OCI-LY1 (cell line): ENCODE measurements around the gene ADK.

ENCODE experiments used
- H2AFZ ChIP-seq: fragments of 200-600 bp; sonication (generic), shearing (Covaris generic); 2 replicates; pipeline ENCODE4 v1.6.0; 2014; ENCODE audit warnings: antibody characterized with exemption, mild to moderate bottlenecking, low read length
- H3F3A ChIP-seq: fragments of 200-600 bp; sonication (generic), shearing (Covaris generic); 2 replicates; pipeline ENCODE4 v1.6.0; 2014; ENCODE audit warnings: mild to moderate bottlenecking, antibody characterized with exemption, low read length, moderate library complexity; ENCODE audit not compliant: insufficient read depth
- H3K27ac ChIP-seq: fragments of 200-600 bp; sonication (generic); 2 replicates; pipeline ENCODE4 v1.5.1; 2014; ENCODE audit warnings: low read length, mixed run types, mild to moderate bottlenecking, low read depth; ENCODE audit not compliant: poor library complexity, severe bottlenecking
- H3K27me3 ChIP-seq: fragments of 200-600 bp; sonication (generic); 2 replicates; pipeline ENCODE4 v1.6.0; 2014; ENCODE audit warnings: antibody characterized with exemption, mild to moderate bottlenecking, low read length, moderate library complexity; ENCODE audit not compliant: insufficient read depth
- H3K36me3 ChIP-seq: fragments of 200-600 bp; sonication (generic); 2 replicates; pipeline ENCODE4 v1.6.1; 2014; ENCODE audit warnings: mild to moderate bottlenecking, antibody characterized with exemption, low read length, moderate library complexity, mixed read lengths; ENCODE audit not compliant: insufficient read depth
- H3K4me1 ChIP-seq: fragments of 200-600 bp; sonication (generic); 2 replicates; pipeline ENCODE4 v1.5.1; 2014; ENCODE audit warnings: mild to moderate bottlenecking, low read length, moderate library complexity; ENCODE audit not compliant: insufficient read depth, severe bottlenecking
- H3K4me2 ChIP-seq: fragments of 200-600 bp; sonication (generic), shearing (Covaris generic); 2 replicates; pipeline ENCODE4 v1.6.1; 2014; ENCODE audit warnings: low read length
- H3K4me3 ChIP-seq: fragments of 200-600 bp; sonication (generic); 2 replicates; pipeline ENCODE4 v1.5.1; 2014; ENCODE audit warnings: low read length, low read depth, mild to moderate bottlenecking, mixed read lengths; ENCODE audit not compliant: poor library complexity, severe bottlenecking
- H3K79me2 ChIP-seq: fragments of 200-600 bp; shearing (Covaris generic); 2 replicates; pipeline ENCODE4 v1.6.1; 2016; ENCODE audit warnings: mixed run types, low read length, mixed read lengths; ENCODE audit not compliant: insufficient read depth
- H3K9ac ChIP-seq: fragments of 200-600 bp; sonication (generic), shearing (Covaris generic); 2 replicates; pipeline ENCODE4 v1.6.1; 2014; ENCODE audit warnings: mild to moderate bottlenecking, low read length, mixed read lengths
- H3K9me2 ChIP-seq: fragments of 200-600 bp; sonication (generic), shearing (Covaris generic); 2 replicates; pipeline ENCODE4 v1.6.1; 2014; ENCODE audit warnings: low read depth, mild to moderate bottlenecking, low read length, mixed read lengths
- H3K9me3 ChIP-seq: fragments of 200-600 bp; shearing (Covaris generic); 2 replicates; pipeline ENCODE4 v1.6.1; 2014; ENCODE audit warnings: low read length, mixed read lengths
- H4K20me1 ChIP-seq: fragments of 200-600 bp; sonication (generic), shearing (Covaris generic); 2 replicates; pipeline ENCODE4 v1.6.0; 2016; ENCODE audit warnings: mild to moderate bottlenecking, low read length; ENCODE audit not compliant: insufficient read depth
- EZH2 ChIP-seq: fragments of 200-600 bp; sonication (generic), shearing (Covaris generic); IDR thresholded peaks from 2 replicates; pipeline ENCODE4 v1.8.0; 2017; ENCODE audit warnings: borderline replicate concordance, mixed run types, mild to moderate bottlenecking, antibody characterized with exemption, low read length, moderate library complexity, mixed read lengths
- TF ChIP-seq, protein P1 (sequence below): fragments of 200-600 bp; sonication (generic), shearing (Covaris generic); IDR thresholded peaks from 2 replicates; pipeline ENCODE4 v1.5.1; 2017; ENCODE audit warnings: mild to moderate bottlenecking, antibody characterized with exemption, low read length, moderate library complexity, mixed read lengths

ADK gene

DNA sequence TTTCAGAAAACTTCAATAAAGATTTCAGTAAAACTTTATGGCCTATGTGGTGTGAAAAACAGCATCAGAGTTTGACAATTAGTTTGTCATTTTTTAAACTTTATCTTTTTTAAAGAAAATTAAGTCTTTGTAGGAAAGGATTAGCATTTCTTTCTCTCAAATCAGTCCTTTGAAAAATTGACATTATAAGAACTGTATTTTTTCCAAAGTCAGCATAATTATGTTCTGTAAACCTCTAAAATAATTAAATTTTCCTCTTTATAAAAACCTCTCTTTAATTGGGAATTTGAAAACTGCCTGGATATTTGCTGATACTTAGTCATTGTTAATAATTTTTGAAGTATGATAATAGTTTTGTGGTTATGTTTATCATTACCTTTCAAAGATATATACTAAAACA, 448.7 kb downstream of the ADK start:
- Histone ChIP-seq H3K36me3 (0 out of 2 replicates have a peak, but pooled peaks cover 13% of the 10 kb centered on the region), H3K27ac (no peak overlapping the region), H3K4me3 (no peak overlapping the region), H3F3A (no peaks in the 10 kb centered on the region), H3K4me1 (no peaks in the 10 kb centered on the region), H3K9me2 (no peaks in the 10 kb centered on the region), H3K4me2 (no peak overlapping the region), H3K27me3 (no peaks in the 10 kb centered on the region), H2AFZ (no peak overlapping the region), H4K20me1 (no peaks in the 10 kb centered on the region), H3K9ac (no peak overlapping the region), H3K9me3 (no peaks in the 10 kb centered on the region), H3K79me2 (no peaks in the 10 kb centered on the region)
- no peak for TF ChIP-seq EZH2
- TF ChIP-seq, protein P1, sequence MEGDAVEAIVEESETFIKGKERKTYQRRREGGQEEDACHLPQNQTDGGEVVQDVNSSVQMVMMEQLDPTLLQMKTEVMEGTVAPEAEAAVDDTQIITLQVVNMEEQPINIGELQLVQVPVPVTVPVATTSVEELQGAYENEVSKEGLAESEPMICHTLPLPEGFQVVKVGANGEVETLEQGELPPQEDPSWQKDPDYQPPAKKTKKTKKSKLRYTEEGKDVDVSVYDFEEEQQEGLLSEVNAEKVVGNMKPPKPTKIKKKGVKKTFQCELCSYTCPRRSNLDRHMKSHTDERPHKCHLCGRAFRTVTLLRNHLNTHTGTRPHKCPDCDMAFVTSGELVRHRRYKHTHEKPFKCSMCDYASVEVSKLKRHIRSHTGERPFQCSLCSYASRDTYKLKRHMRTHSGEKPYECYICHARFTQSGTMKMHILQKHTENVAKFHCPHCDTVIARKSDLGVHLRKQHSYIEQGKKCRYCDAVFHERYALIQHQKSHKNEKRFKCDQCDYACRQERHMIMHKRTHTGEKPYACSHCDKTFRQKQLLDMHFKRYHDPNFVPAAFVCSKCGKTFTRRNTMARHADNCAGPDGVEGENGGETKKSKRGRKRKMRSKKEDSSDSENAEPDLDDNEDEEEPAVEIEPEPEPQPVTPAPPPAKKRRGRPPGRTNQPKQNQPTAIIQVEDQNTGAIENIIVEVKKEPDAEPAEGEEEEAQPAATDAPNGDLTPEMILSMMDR = no peak

DNA sequence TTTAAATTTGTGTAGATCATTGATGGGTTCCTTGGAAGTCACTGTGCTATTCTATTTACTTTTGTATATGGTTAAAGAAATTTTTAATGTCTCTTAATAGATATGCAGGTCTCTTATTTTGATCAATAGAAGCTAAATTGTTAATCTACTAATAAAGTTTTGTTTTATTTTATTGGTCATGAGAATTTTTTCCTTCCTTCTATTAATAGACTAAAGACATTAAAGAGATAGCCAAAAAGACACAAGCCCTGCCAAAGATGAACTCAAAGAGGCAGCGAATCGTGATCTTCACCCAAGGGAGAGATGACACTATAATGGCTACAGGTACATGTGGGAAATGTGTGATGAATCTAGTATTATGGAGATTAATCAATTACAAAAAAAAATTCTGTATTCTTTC, 449.1 kb downstream of the ADK start:
- Histone ChIP-seq H3K9ac (no peak overlapping the region), H3K4me1 (no peaks in the 10 kb centered on the region), H3K79me2 (no peaks in the 10 kb centered on the region), H3K27me3 (no peaks in the 10 kb centered on the region), H4K20me1 (no peaks in the 10 kb centered on the region), H3K27ac (no peak overlapping the region), H3K9me2 (no peaks in the 10 kb centered on the region), H3K36me3 (0 out of 2 replicates have a peak, but pooled peaks cover 13% of the 10 kb centered on the region), H3K4me3 (no peak overlapping the region), H2AFZ (no peak overlapping the region), H3K9me3 (no peaks in the 10 kb centered on the region), H3F3A (no peaks in the 10 kb centered on the region), H3K4me2 (no peak overlapping the region)
- TF ChIP-seq EZH2 = no peak
- TF ChIP-seq, protein P1 = no peak

DNA sequence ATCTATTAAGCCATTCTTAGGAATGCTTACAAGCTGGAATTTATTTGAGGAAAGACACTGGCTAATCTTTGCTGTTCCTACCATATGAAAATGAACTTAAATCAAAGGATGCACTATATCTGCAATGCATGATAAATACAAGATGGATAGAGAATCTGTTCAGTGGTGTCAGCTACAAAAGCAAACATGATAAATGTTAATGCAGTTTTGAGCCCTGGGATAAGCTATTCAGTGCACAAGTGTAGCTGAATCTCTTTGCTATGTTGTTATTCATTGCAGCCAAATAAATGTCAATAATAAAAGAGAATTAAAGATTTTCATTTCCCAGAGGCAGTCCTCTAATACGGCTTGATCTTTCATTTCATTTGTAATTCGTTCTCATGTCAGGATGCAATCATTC, 451.6 kb downstream of the ADK start:
- no peak for TF ChIP-seq EZH2
- TF ChIP-seq, protein P1 = no peak
- no peak overlapping the region for H2AFZ ChIP-seq
- no peaks in the 10 kb centered on the region for H3K9me2 ChIP-seq
- H3K36me3 ChIP-seq = 0 out of 2 replicates have a peak, but pooled peaks cover 13% of the 10 kb centered on the region
- H3F3A ChIP-seq = no peaks in the 10 kb centered on the region
- no peak overlapping the region for H3K27ac ChIP-seq
- no peak overlapping the region for H3K4me2 ChIP-seq
- H3K27me3 ChIP-seq = no peaks in the 10 kb centered on the region
- no peak overlapping the region for H3K4me3 ChIP-seq
- no peaks in the 10 kb centered on the region for H3K79me2 ChIP-seq
- no peaks in the 10 kb centered on the region for H4K20me1 ChIP-seq
- no peak overlapping the region for H3K9ac ChIP-seq
- H3K9me3 ChIP-seq = no peaks in the 10 kb centered on the region
- no peaks in the 10 kb centered on the region for H3K4me1 ChIP-seq
